Measurements from ENCODE around the gene DDHD1.

DDHD1 gene

GRCh38 chr14:52998376-52999015 lies 154.6 kb downstream of the DDHD1 start:
- no peak for TF ChIP-seq CTCF (conservative IDR thresholded peaks at IDR 0.05; ENCODE audit: low read depth, low read length)
- no peak for DNase-seq (ENCODE audit: low read depth)
- no peak overlapping the region for H3K4me3 ChIP-seq (ENCODE audit: low read length)

- TF ChIP-seq CTCF (conservative IDR thresholded peaks at IDR 0.05; ENCODE audit: low read depth, low read length): no peak
- DNase-seq (ENCODE audit: low read depth): no peak
- no peak overlapping the region for H3K4me3 ChIP-seq (ENCODE audit: low read length)
Measured at GRCh38 chr14:52996493-52996892, 156.6 kb downstream of the DDHD1 start.

GRCh38 chr14:52995998-52996397 lies 157.1 kb downstream of the DDHD1 start:
- no peak for DNase-seq (ENCODE audit: low read depth)
- TF ChIP-seq CTCF (conservative IDR thresholded peaks at IDR 0.05; ENCODE audit: low read depth, low read length): no peak
- no peak overlapping the region for H3K4me3 ChIP-seq (ENCODE audit: low read length)

- no peak overlapping the region for H3K4me3 ChIP-seq (ENCODE audit: low read length)
- TF ChIP-seq CTCF (conservative IDR thresholded peaks at IDR 0.05; ENCODE audit: low read depth, low read length): no peak
- no peak for DNase-seq (ENCODE audit: low read depth)
Measured at GRCh38 chr14:52992236-52992870, 160.8 kb downstream of the DDHD1 start.

- DNase-seq (ENCODE audit: low read depth): no peak
- H3K4me3 ChIP-seq (ENCODE audit: low read length): no peak overlapping the region
- no peak for TF ChIP-seq CTCF (conservative IDR thresholded peaks at IDR 0.05; ENCODE audit: low read depth, low read length)
Measured at GRCh38 chr14:52988139-52988538, 165.0 kb downstream of the DDHD1 start.

- TF ChIP-seq CTCF (conservative IDR thresholded peaks at IDR 0.05; ENCODE audit: low read depth, low read length): no peak
- no peak overlapping the region for H3K4me3 ChIP-seq (ENCODE audit: low read length)
- no peak for DNase-seq (ENCODE audit: low read depth)
Measured at GRCh38 chr14:52987514-52987913, 165.6 kb downstream of the DDHD1 start.

- no peak for DNase-seq (ENCODE audit: low read depth)
- no peak for TF ChIP-seq CTCF (conservative IDR thresholded peaks at IDR 0.05; ENCODE audit: low read depth, low read length)
- no peak overlapping the region for H3K4me3 ChIP-seq (ENCODE audit: low read length)
Measured at GRCh38 chr14:52987042-52987441, 166.1 kb downstream of the DDHD1 start.

All from retinal pigment epithelial cell (primary cell).